Measurements from ENCODE around the gene OCLN. TPM values are rescaled to one million over a fixed set of nuclear protein-coding genes. Genes with fewer than 3 reads are reported as not detected.

The OCLN gene
- total RNA-seq, 1 experiment from 2014 or later, result 56.7 TPM

GRCh38 chr5:69491838-69492390 lies 676 bp upstream of the OCLN start:
- BruUV-seq (replicated peaks), result no TSS peak
- no peak for DNase-seq (ENCODE audit: low read depth, low spot score)
- Histone ChIP-seq H3K4me2 (ENCODE audit: low read length) (peak overlapping the region; percentile 97), H3K27me3 (ENCODE audit: insufficient read depth, low read length) (no peaks in the 10 kb centered on the region), H4K20me1 (ENCODE audit: insufficient read depth) (no peaks in the 10 kb centered on the region), H3K9me2 (ENCODE audit: insufficient read depth) (no peaks in the 10 kb centered on the region), H3K9me3 (ENCODE audit: control insufficient read depth in 1 of 2, insufficient read depth in 1 of 2, low read depth in 1 of 2, low read length in 2 of 2) (no peaks in the 10 kb centered on the region), H3K4me1 (ENCODE audit: control insufficient read depth in 1 of 2, insufficient read depth in 2 of 2, low read length in 2 of 2) (peaks cover 11 to 34% of the 10 kb centered on the region in 2 experiments), H3K27ac (ENCODE audit: low read depth, low read length) (peak overlapping the region; percentile 90), H3K4me3 (replicated peaks in 1 of 2; ENCODE audit: low read depth in 1 of 2, low read length in 2 of 2) (peak overlapping the region; percentile 84 to 86), H3K36me3 (ENCODE audit: control insufficient read depth in 1 of 2, insufficient read depth in 2 of 2, low read length in 2 of 2) (no peaks in the 10 kb centered on the region), H3K79me2 (ENCODE audit: insufficient read depth, low read length) (peaks cover 42% of the 10 kb centered on the region), H2AFZ (ENCODE audit: low read depth, low read length, poor library complexity, severe bottlenecking) (peak overlapping the region; percentile 34), H3K9ac (ENCODE audit: low read length) (peak overlapping the region; percentile 91)
- CTCF ChIA-PET, result no interaction called here
- ATAC-seq, result no peak
- RAD21 ChIA-PET (ENCODE audit: low non-redundant PET in 1 of 2, low total read pairs in 2 of 2, uncharacterized antibody in 2 of 2, unreplicated experiment in 2 of 2), result no interaction called here
- intact Hi-C loops (cut with micrococcal nuclease), result loop anchor here (1.0 to 2.0 kb wide), 2 partner anchors 26 to 77 kb away; partner anchors contain the start of gene MARVELD2
- TF ChIP-seq RAD21 (IDR thresholded peaks at IDR 0.05; ENCODE audit: low read depth) (no peak), CBX3 (IDR thresholded peaks at IDR 0.05; ENCODE audit: low read depth) (peak; percentile 4; the same call in 1 of the 2 replicates)
- POLR2A ChIA-PET, result no interaction called here

GRCh38 chr5:69492923-69493395 lies 369 bp downstream of the OCLN start:
- peak; percentile 51 for ATAC-seq
- Histone ChIP-seq H3K9ac (ENCODE audit: low read length) (peak overlapping the region; percentile 91), H3K4me3 (replicated peaks in 1 of 2; ENCODE audit: low read depth in 1 of 2, low read length in 2 of 2) (peak overlapping the region; percentile 84 to 86), H3K27ac (ENCODE audit: low read depth, low read length) (peak overlapping the region; percentile 90), H4K20me1 (ENCODE audit: insufficient read depth) (no peaks in the 10 kb centered on the region), H3K9me3 (ENCODE audit: control insufficient read depth in 1 of 2, insufficient read depth in 1 of 2, low read depth in 1 of 2, low read length in 2 of 2) (no peaks in the 10 kb centered on the region), H3K4me1 (ENCODE audit: control insufficient read depth in 1 of 2, insufficient read depth in 2 of 2, low read length in 2 of 2) (peaks cover 11 to 42% of the 10 kb centered on the region in 2 experiments), H3K9me2 (ENCODE audit: insufficient read depth) (no peaks in the 10 kb centered on the region), H3K36me3 (ENCODE audit: control insufficient read depth in 1 of 2, insufficient read depth in 2 of 2, low read length in 2 of 2) (no peaks in the 10 kb centered on the region), H3K79me2 (ENCODE audit: insufficient read depth, low read length) (peaks cover 53% of the 10 kb centered on the region), H2AFZ (ENCODE audit: low read depth, low read length, poor library complexity, severe bottlenecking) (no peak overlapping the region), H3K4me2 (ENCODE audit: low read length) (peak overlapping the region; percentile 97), H3K27me3 (ENCODE audit: insufficient read depth, low read length) (no peaks in the 10 kb centered on the region)
- POLR2A ChIA-PET, result interaction anchor here (0.9 kb wide), 1 partner anchor 8 kb away, joined by 4 read pairs; no protein-coding TSS in a partner anchor
- CTCF ChIA-PET, result no interaction called here
- TSS peak; percentile 42 for BruUV-seq (replicated peaks)
- intact Hi-C loops (cut with micrococcal nuclease), result loop anchor here (1.0 to 2.0 kb wide), 2 partner anchors 27 to 78 kb away; partner anchors contain the start of gene MARVELD2
- TF ChIP-seq FOSL1 (IDR thresholded peaks at IDR 0.05; ENCODE audit: low read depth) (no peak), ATF3 (IDR thresholded peaks at IDR 0.05) (no peak)
- RAD21 ChIA-PET (ENCODE audit: low non-redundant PET in 1 of 2, low total read pairs in 2 of 2, uncharacterized antibody in 2 of 2, unreplicated experiment in 2 of 2), result no interaction called here
- no peak for DNase-seq (ENCODE audit: low read depth, low spot score)
